IPS DF 4.7 (cell line): Measurements from ENCODE around the gene ITGB8.

Source experiments
- DNase-seq: peaks from one replicate; pipeline ENCODE4 v3.0.0-alpha.2; 2013; ENCODE audit warnings: low spot score; ENCODE audit errors: extremely low read depth

Gene ITGB8

DNA sequence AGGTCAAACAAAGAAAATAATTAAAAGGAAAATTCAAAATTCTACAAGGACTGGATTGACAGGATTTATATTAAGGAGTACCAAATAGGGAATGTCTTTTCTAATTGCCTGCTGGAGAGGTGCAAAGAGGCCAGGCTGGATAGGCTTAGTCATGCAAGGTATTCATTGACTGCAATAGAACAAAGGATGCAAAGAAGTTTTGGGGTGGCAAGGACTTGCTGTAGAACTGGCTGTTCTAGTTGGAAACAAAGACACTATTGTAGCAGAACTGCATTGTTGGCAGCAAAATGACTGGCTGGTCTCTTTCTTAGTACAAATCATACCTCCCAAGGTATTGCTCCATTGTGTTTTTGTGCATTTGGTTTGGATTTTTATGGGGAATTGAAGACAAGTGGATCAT, 10.1 kb downstream of the ITGB8 start:
- DNase-seq, result no peak

DNA sequence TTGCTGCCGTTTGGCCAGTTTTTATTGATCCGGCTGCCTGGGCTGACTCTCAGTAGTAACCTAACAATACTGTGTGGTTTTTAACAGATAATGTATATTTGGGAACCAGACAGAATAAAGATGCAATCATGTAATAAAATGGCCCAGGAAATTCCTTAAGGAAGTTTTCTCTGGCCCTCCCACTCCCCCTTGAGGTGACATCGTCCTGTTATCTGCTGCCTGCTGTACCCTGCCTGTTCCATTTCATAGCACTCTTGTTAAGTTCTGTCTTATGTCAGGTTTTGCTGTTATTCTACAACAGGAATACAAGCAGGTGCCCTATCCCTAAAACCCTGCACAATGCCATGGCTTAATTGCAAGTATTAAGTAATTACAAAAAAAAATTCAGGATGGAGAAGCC, 12.5 kb downstream of the ITGB8 start:
- no peak for DNase-seq

DNA sequence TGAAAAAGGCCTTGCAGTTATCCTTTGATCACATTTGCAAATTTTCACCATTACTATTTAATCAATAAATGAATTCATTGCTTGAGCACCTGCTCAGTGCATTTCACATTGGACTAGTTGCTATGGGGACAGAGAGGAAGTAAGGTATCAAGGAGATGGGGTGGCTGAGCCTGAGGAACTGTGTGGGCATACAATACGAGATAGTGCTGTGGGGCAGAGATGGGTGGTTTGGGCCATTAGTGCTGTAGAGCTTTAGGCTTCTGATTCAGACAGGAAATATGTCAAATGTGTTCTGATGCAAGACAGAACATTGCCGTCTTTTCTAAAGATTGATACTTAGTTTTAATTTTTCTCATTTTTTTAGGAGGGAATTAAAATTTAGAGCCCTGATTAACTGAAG, 13.2 kb downstream of the ITGB8 start:
- no peak for DNase-seq

DNA sequence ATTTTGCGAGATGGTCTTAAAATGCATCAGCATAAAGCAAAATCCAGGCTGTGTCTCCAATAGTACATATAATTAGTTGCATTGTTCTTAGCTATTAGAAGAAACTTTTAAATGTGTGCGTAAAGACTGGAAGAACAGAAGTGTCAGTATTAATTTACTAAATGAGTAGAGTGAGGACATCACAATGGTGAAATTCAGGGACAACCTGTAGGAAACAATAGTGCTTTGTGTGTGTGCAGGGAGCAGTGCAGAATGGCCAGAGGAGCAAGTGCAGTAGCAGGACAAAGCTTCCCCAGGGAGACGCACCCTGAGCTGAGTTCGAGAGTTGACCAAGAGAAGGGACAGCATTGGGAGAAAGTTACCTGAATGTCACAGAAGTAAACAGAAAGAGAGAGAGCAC, 13.7 kb downstream of the ITGB8 start:
- no peak for DNase-seq

DNA sequence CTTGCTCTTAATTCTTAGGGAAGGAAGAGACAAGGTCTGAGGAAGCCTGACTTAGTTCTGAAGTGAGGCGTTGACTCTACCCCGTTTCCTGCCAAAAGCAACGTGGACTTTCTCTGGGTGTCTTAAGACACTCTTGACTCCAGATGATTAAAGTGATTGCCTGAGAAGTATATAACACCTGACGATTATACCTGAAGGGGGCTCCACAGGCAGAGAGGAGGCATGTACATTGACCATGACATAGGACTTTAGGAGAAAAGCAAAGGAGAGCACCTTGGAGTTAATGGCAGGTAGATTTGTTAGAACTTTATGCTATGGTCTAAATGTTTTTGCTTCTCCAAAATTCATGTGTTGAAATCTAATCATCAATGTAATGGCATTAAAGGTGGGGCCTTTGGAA, 15.9 kb downstream of the ITGB8 start:
- DNase-seq, result no peak

DNA sequence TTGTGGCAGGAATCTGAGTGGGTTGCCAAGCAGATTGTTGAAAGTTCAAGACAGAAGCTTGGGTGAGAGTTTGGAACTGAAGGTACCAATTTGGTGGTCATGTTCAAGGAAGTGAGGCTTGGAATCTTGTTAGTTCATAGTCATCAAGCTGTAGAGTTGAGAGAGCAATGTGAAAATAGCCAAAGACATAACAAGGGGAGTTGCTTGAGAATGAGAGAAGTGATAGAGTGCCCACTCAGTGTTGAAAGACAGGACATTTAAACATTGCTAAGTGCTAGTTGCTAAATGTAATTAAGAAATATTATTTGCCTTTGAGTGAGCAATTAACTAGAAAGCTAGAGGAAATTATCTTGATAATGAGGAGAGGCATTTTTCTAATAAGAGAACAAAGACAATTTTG, 17.0 kb downstream of the ITGB8 start:
- DNase-seq, result no peak

DNA sequence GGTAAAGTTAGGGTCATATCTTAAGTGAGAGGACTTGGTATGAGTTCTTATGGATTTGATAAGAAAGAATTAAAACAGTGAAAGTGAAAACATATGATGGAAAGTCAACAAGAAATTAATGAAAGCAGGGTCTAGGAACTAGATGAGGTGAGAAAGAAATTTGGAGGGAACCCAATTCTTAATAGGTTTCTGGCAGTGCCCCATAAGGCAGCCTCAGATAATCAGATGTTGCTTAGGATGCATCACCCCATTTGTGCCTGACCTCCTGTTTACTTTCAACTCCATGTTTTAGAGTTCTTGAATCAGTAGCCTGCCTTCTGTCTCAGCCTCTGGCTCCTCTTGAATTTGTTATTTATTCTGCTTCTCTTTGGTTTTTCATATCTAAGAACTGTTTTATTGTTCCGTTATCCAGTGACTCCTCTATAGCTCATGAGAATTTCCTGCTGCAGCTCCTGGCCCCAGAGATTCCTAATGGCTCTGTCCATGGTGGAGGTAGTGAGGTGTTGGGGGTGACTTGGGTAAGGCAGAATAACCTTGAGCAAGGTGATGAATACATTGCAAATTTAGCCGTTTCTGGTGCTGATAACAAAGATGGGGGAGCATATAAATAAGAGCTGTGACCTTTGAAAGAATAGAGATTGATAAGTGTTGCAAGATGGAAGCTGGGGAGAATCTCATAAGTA, 17.6 kb downstream of the ITGB8 start:
- DNase-seq, result no peak

DNA sequence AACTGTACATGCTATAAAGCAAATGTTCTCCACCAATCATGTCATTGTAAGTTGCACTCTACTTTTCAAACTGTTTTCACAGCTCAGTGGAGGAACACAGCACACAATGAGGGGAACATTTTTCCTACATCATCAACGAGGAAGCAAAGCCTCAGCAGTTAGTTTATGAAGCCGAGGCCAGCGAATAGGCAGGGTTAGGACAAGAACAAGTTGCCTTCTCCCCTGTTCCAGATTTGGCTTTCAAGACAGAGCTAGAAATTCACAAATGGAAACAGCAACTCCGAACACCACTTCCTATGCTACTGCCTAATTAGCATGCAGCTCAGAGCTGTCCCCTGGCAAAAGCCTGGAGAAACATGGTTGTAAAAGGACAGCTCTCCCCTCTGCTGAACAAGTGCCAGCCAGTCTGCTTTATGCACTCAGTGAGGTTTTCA, 19.8 kb downstream of the ITGB8 start:
- DNase-seq, result no peak

DNA sequence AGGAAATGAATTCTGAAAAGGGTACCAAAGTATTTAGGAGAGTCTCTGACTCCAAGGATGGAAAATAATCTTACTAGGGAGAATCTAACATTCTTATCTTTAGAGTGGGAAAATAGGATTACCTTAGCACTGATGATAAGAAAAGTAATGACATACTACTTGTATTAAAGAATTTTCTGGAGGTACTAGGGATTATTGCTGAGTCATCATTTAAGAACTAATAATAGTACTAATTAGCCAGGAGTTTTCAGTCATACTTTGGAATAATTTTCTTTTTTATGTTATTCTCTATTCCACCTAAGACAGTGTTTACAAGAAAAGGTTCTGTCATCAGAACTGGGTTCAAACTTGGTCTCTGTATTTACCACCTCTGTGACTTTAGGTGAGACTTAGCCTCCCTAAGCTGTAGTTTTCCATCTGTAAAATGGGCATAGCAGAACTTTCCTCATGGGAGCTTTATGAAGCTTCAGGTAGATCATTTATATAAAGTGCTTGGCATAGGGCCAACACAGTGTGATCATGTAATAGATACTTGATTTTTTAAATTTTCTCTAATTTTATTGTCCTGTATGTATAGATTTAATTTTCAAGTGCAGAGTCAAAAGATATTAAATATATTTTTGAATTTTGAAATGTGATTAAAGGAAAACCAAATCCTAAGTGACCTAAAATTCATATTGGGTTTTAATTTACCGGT, 20.4 kb downstream of the ITGB8 start:
- DNase-seq, result no peak

DNA sequence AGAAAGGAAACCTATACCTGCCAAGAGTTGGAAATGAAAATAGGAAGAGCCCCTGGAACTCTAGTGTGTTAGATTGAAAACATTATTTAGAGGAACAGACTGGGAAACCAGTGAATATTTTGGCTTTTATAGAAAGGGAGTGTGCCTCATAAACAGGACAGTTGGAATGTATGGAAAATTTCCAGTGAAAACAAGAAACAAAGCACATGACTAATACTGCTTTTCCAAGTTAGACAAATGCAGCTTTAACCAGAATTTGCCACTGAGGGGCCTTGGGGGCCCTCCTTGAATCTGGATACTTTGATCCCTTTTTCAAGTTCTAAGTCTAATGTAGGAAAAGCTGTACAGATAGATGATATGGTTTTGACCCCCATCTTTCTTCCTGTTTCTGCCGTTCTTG, 21.2 kb downstream of the ITGB8 start:
- no peak for DNase-seq

DNA sequence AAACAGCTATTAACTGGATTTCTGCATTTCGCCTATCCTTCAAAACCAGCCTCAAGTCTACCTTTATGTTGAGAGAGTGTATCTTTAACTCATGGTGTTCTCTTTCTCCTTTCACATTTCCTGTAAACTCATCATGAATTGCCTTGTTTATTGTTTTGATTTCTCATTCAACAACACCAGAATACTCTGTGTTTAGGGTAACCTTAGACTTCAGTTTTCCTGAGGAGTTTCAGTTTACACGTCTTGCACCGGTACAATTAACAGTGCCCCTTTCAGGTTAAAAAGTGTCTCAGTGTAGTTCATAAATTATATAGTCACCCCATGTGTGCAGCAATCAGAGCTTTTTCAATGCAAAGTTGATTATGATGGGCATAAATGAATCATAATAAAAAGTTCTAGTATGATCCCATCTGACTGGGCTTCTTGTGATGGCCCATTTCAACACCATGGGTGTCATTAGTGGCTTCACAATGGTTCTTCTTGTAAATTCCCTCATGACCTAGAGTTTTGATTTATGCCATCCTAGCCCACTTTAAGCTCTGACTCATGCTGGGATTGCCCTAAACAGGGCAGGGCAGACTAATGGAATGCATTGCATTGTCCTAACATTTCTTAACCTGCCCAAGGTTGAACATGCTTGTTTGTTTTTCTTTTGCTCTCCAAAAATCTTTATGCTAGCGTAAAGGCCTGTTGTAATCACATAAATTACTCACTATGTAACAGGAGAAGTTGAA, 22.0 kb downstream of the ITGB8 start:
- no peak for DNase-seq

DNA sequence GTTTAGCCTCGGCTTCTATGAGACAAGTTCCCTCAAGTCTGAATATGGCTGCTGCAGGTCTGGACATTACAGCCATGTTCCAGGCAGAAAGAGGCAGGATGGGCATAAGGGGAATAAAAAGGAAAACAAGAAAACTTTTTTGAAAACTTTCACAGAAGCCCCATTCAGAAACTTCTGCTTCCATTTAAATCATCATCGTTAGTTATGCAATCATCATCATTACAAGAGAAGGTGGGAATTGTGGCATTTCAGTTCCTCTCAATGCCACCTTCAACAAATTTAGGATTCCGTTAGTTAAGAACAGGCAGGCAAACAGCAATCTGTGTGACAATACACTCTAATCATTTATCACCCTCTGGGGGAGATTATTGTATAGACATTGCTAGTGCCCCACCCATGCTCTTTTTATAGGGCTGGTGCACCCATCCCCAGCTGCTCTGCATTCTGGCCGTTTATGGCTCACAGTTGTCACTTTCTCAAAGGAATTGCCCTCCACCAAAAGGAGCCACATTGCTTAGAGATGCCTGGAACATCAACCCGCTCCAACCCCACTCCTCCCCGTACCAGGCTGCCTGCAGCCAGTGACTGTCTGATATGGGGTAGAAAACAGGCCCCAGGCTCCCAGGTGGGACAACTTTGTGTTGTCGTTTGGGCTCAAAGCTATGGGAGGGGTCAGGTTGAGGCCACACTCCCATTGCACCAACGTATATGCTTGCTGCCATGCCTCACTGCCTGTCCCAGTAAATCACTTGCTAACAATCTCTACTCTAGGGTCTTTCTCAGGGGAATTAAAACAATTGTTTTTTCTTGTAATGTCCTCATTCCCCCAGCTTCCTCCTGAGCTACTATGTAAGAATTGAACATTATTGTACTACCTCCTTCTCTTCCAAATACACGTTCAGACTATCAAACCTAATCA, 24.2 kb downstream of the ITGB8 start:
- no peak for DNase-seq

DNA sequence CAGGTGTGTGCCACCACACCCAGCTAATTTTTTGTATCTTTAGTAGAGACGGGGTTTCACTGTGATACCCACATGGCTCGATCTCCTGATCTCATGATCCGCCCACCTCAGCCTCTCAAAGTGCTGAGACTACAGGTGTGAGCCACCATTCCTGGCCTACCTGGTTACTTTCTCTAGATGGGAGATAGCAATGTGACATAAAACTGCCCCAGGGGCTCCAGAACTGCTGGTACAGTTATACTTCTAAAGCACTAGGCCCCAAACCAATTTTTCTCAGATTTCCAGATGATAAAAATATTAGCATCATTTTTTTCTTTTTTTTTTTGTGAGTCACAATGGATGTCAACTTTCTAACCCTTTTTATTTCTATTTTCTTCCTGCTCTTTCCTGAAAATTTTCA, 27.4 kb downstream of the ITGB8 start:
- no peak for DNase-seq

DNA sequence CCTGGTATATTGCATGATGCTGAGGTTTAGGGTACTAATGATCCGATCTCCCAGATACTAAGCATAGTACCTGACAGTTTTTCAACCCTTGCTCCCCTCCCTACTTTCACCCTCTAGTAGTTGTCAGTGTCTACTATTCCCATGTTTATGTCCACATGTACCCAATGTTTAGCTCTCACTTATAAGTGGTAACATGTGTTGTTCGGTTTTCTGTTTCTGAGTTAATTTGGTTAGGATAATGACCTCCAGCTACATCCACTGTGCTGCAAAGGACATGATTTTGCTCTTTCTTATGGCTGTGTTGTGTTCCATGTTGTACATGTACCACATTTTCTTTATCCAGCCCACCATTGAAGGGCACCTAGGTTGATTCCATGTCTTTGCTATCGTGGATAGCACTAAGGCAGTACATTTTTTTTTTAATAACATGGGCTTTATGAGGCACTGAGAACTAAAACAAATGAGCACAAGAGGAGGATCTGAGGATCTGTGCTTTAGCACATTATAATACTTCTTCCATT, 28.1 kb downstream of the ITGB8 start:
- no peak for DNase-seq

DNA sequence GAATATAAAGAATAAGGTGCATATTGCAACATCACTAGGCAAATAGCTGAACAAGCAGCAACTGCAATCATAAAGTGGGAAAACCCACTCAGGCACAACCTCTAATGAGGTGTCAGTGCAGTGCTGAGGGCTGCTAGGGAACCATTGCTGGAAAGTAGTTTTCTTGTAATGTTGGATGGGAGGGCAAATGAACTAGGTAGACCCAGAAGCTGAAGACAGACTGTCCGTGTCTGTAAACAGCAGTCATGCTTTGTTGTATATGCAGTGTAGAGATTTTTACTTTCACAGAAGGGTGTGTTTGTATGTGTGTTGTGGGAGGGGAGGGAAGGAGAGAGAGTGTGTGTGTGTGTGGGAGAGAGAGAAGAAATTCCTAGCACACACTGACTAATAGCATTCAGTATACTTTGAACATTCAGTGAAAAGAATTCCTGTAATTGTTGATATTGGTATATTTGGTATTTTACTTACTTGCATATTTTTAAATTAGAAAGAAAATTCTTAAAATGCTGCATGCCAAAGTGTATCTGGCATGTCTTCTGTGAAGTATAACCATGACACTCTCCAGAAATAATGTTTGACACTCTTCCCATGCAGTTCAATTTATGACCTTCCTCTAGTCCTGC, 28.8 kb downstream of the ITGB8 start:
- DNase-seq, result no peak

DNA sequence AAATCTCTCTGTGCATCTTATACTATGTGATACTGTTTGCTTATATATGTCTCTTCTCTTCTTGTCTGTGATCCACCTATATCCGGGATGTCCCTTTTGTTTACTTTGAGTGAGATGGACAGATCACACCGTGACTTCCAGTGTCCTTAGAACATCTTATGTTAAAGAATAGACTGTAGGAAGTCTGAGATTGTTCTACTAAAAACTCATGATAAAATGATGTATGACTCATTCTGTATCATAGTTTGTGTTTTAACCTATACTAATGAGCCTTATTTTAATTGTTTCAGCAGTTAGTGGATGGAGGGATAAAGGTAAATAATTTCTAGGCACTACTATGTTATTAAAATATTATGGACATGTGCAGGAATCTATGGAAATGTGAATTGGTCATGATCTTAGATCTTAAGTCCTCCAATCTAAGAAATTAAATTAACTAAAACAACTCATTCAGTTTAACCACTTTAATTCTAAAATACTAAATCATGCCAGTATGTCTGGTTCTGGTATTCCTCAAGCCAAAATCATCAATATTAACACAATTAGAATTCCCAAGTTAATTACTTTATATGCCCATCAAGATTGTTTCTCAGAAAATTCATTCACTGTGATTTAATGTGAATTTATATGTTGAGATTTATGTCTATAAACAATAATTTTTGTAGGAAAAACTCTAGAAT, 32.0 kb downstream of the ITGB8 start:
- no peak for DNase-seq

DNA sequence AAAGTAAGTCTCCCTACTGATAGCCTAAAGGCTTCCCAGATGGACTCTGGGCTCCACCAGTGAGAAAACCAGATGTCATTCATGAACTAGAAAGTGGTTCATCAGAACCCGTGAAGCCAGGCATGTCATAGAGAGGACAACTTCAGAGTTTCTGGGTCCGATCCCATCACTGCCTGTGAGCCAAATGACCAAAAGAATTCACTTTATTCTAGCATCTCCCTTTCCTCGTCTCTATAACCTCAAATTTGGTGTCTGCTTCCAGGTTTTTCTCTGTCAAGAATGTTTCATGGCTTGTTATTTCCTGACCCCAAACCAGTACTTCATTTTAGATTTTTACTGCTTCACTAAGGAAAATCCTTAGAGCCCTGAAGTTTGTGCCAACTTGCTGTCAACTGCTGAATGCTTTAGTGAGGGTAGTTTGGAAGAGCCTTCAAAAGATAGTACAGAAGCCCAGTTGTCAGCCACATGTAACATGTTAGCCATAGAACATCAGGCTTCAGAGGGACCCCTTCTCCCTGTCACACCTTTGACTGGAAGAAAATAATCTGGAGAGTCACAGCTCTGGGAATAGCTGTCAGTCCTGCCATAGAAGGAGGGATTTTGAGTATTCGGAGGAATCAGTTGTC, 34.0 kb downstream of the ITGB8 start:
- no peak for DNase-seq

DNA sequence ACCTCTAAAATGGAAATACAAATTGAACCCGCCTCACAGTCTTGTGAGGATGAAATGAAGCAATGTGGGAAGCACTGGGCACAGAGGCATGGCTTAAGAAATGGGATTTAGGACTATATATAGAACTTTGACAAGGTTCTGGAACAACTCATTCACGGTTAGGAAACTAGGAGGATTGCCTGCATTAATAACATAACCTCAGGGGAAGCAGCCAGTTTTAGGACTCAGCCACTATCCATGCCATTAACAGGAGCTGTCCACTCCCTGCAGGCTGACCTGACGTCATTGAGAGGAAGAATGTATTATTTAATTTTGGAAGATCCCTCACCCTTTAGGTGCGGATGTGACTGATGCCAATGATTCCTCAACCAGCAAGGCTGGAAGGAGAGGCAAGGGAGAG, 34.8 kb downstream of the ITGB8 start:
- no peak for DNase-seq

DNA sequence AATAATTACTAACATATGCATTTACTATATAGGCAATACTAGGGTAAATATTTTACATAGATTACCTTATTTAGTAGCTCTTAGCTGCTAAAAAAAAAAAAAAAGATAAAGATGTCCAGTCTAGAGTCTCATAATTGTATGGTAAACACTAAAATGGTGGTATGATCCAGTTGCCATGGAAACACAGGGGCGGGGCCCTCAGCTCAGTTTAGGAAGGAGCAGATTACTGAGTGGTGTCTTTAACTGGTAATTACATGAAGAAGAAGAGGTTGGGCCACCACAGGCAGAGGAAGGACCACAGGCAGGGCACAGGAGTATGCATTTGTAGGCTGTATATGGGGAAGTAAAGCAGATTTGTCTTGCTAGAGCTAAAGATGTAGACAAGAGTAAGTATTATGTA, 43.7 kb downstream of the ITGB8 start:
- no peak for DNase-seq

DNA sequence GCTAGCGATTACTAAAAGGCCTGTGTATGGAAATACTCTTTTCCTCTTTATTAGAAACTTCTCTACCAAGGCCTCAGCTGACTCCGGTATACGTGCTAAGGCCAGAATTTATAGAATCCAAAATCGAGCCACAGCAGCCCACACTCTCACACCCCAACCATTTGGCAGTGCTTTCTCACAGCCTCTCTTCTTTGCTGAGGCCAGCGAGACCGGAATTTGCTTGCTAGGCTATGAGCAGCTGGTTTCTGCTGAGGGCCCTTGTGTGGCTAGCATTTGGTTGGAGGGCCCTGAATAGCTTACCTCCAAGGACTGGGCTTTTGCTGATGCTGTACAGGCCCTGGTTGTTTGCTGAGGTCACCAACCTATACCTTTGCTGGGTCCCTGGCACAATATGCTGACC, 46.1 kb downstream of the ITGB8 start:
- DNase-seq, result no peak
